RKO (cell line): ENCODE data around the gene IGF1R.

Experiments used
- DNase-seq: peaks from one replicate; pipeline ENCODE4 v3.0.0-alpha.2; 2016; ENCODE audit warnings: low spot score

Gene IGF1R

GRCh38 chr15:98914626-98915025 is 266.3 kb downstream of the IGF1R start:
- no peak for DNase-seq

- no peak for DNase-seq
Observed at GRCh38 chr15:98916826-98917225, 268.5 kb downstream of the IGF1R start.

GRCh38 chr15:98917417-98917816 is 269.1 kb downstream of the IGF1R start:
- DNase-seq = no peak

GRCh38 chr15:98920091-98920880 is 271.9 kb downstream of the IGF1R start:
- no peak for DNase-seq

GRCh38 chr15:98923171-98923570 is 274.8 kb downstream of the IGF1R start:
- DNase-seq = no peak

- DNase-seq = no peak
Observed at GRCh38 chr15:98923579-98923978, 275.2 kb downstream of the IGF1R start.

- no peak for DNase-seq
Observed at GRCh38 chr15:98924401-98925049, 276.2 kb downstream of the IGF1R start.

GRCh38 chr15:98926236-98926635 is 277.9 kb downstream of the IGF1R start:
- no peak for DNase-seq

- DNase-seq = no peak
Observed at GRCh38 chr15:98927022-98927421, 278.7 kb downstream of the IGF1R start.

GRCh38 chr15:98927996-98928395 is 279.7 kb downstream of the IGF1R start:
- no peak for DNase-seq

GRCh38 chr15:98930576-98930975 is 282.2 kb downstream of the IGF1R start:
- no peak for DNase-seq

- no peak for DNase-seq
Observed at GRCh38 chr15:98931004-98931403, 282.7 kb downstream of the IGF1R start.

GRCh38 chr15:98933406-98933805 is 285.1 kb downstream of the IGF1R start:
- no peak for DNase-seq

GRCh38 chr15:98935736-98936135 is 287.4 kb downstream of the IGF1R start:
- no peak for DNase-seq

- no peak for DNase-seq
Observed at GRCh38 chr15:98937413-98938104, 289.2 kb downstream of the IGF1R start.

GRCh38 chr15:98938105-98938417 is 289.7 kb downstream of the IGF1R start:
- no peak for DNase-seq

GRCh38 chr15:98938799-98939198 is 290.5 kb downstream of the IGF1R start:
- DNase-seq = no peak

GRCh38 chr15:98939311-98940080 is 291.2 kb downstream of the IGF1R start:
- no peak for DNase-seq

- DNase-seq = no peak
Observed at GRCh38 chr15:98941595-98942255, 293.4 kb downstream of the IGF1R start.

- no peak for DNase-seq
Observed at GRCh38 chr15:98942431-98942830, 294.1 kb downstream of the IGF1R start.

- no peak for DNase-seq
Observed at GRCh38 chr15:98943051-98943508, 294.7 kb downstream of the IGF1R start.
